ENCODE measurements around the gene PROC.
A peak's percentile ranks its signal among the peaks of the same experiment; 100 is the strongest.

The PROC gene

DNA sequence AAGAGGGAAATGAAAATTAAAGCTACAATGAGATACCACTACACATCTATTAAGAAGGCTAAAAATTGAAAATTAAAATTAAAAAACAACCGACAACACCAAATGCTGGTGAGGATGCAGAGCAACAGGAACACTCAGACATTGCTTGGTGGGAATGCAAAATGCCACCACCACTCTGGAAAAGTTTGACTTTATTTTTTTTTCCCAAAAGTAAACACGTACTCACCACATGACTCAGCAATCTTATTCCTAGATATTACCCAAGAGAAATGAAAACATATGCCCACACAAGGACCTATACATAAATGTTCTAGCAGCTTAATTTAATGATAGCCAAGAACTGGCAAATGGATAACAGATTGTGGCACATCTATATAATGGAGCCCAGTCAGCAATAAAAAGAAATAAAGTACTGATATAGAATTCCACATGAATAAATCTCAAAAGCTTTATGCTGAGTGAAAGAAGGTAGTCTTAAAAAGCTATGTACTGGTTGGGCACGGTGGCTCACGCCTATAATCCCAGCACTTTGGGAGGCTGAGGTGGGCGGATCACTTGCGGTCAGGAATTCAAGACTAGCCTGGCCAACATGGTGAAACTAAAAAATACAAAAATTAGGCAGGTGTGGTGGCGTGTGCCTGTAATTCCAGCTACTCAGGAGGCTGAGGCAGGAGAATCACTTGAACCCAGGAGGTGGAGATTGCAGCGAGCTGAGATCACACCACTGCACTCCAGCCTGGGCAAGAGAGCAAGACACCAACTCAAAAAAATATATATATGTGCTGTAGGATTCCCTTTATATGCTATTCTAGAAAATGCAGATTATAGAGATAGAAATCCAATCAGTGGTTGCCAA, 4.2 kb upstream of the PROC start:
- TF ChIP-seq CTCF (IDR thresholded peaks at IDR 0.05) = no peak

- no peak for TF ChIP-seq CTCF (IDR thresholded peaks at IDR 0.05)
Observed at GRCh38 chr2:127414638-127415592, 3.3 kb upstream of the PROC start.

DNA sequence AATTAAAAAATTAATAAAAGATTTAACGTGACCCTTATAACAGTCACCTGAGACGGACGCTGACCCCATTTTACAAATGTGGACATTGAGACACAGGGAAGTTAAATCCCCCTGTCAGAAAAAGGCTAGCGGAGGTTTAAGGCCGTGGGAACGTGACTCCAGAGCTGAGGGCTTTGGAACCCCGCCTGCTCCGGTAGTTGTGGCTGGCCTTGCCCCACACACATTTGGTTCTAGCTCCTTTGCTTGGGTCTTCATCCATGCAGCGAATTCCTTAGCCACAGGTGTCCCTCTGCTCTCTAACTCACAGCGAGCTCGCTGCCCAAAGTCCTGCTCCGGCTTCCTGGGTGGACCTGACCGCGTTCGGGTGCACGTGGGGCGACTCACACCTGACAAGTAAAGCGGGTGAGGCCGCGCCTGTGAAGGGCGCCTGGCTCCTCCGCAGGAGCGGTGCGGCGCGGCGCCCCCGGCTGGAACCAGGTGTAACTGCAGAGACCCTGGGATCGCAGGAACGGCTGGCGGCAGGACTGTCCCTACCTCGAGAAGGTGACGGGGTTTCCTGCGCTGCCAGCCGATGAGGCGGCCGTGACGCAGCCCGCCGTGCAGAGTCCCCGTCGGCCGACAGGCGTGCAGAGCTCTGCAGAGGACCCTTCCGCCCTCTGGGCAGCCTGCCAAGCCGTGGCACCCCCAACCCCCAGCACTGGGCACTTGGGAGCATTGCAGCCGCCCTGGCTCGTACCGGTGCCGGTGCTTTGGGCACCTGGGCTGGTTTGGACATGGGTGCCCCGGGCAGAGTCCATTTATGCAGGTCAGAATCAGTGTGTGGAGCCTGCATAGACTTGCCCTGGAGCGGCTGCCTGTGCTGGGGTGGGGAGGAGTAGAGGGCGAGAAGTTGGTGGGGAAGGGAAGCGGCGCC, 2.4 kb upstream of the PROC start:
- 0 out of 2 replicates have a peak, but pooled peaks have one; percentile 9 for TF ChIP-seq CTCF (IDR thresholded peaks at IDR 0.05)

DNA sequence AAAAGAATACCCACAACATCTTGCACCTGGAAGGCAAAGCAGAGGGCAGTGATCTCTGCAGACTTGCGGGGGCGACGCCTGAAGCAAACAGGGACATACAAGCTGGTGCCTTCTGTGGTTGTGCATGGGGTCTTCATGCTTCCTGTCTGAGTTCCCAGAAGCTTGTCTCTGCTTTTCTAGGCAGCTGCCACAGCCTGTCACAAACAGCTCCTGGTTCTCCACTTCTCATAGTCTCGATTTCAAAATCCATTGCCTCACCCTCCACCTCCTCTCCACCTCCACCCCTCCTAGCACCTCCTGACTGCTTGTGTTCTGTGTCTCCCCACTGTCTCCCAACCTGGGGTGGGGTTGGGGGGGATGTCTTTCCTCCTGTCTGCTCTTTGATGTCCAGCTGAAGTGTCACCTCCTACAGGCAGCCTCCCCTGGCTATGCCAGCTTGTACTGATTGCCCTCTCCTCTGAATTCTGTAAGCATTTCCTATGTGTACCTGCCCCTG, 1.7 kb upstream of the PROC start:
- no peak for TF ChIP-seq CTCF (IDR thresholded peaks at IDR 0.05)

GRCh38 chr2:127417406-127417805, 821 bp upstream of the PROC start:
- no peak for TF ChIP-seq CTCF (IDR thresholded peaks at IDR 0.05)

GRCh38 chr2:127419112-127419430, 844 bp downstream of the PROC start:
- TF ChIP-seq CTCF (IDR thresholded peaks at IDR 0.05) = no peak
